Karpas-422 (cell line): ENCODE measurements around the gene EEF1AKMT3. TPM values are rescaled to one million over a fixed set of nuclear protein-coding genes. Genes with fewer than 3 reads are reported as not detected.

Source experiments
- DNase-seq: peaks from one replicate; pipeline ENCODE4 v3.0.0-alpha.2; 2015
- H2AFZ ChIP-seq: fragments of 200-600 bp; sonication (generic); 2 replicates; pipeline ENCODE4 v1.6.1; 2014; ENCODE audit warnings: antibody characterized with exemption, low read length, mixed read lengths
- H3K27ac ChIP-seq: fragments of 200-600 bp; sonication (generic); 2 replicates; pipeline ENCODE4 v1.5.1; 2014; ENCODE audit warnings: mild to moderate bottlenecking, low read length, moderate library complexity
- H3K27me3 ChIP-seq: fragments of 200-600 bp; sonication (generic); 2 replicates; pipeline ENCODE4 v1.6.1; 2014; ENCODE audit warnings: low read length, mixed read lengths
- H3K36me3 ChIP-seq: fragments of 200-600 bp; sonication (generic); 2 replicates; pipeline ENCODE4 v1.6.1; 2014; ENCODE audit warnings: low read length, mixed read lengths; ENCODE audit not compliant: insufficient read depth
- H3K4me1 ChIP-seq: fragments of 200-600 bp; sonication (generic); 2 replicates; pipeline ENCODE4 v1.6.1; 2014; ENCODE audit warnings: mild to moderate bottlenecking, low read length, mixed read lengths
- H3K4me2 ChIP-seq: fragments of 200-600 bp; sonication (generic); 2 replicates; pipeline ENCODE4 v1.6.1; 2014; ENCODE audit warnings: low read length, low read depth, mild to moderate bottlenecking; ENCODE audit not compliant: poor library complexity, severe bottlenecking
- H3K4me3 ChIP-seq: fragments of 200-600 bp; sonication (generic); 2 replicates; pipeline ENCODE4 v1.5.1; 2014; ENCODE audit warnings: mild to moderate bottlenecking, antibody characterized with exemption, low read length, mixed read lengths
- H3K79me2 ChIP-seq: fragments of 200-600 bp; sonication (generic); 2 replicates; pipeline ENCODE4 v1.6.1; 2014; ENCODE audit warnings: mild to moderate bottlenecking, low read length, mixed read lengths
- H3K9ac ChIP-seq: fragments of 200-600 bp; sonication (generic); 2 replicates; pipeline ENCODE4 v1.6.0; 2014; ENCODE audit warnings: low read length
- H3K9me2 ChIP-seq: fragments of 200-600 bp; sonication (generic), shearing (Covaris generic); replicated peaks from 2 replicates; pipeline ENCODE4 v1.6.0; 2014; ENCODE audit warnings: mild to moderate bottlenecking, low read length, moderate library complexity; ENCODE audit not compliant: insufficient read depth
- H3K9me3 ChIP-seq: fragments of 300-700, 200-600 bp; sonication (generic); 2 replicates; pipeline ENCODE4 v1.6.1; 2014; ENCODE audit warnings: low read length, mixed read lengths
- H4K20me1 ChIP-seq: fragments of 200-600 bp; sonication (generic); 2 replicates; pipeline ENCODE4 v1.6.1; 2014; ENCODE audit warnings: mild to moderate bottlenecking, antibody characterized with exemption, low read length, low read depth; ENCODE audit not compliant: insufficient read depth
- total RNA-seq: library from RNA; depleted of rRNA; stranded (reverse); fragments of >200 nt; shearing (Covaris generic); gene quantifications from 2 replicates; pipeline ENCODE4 v1.2.3, GENCODE V29; 2014; ENCODE audit warnings: low replicate concordance

EEF1AKMT3 gene
- total RNA-seq, 1 experiment from 2014 or later: 5.5 TPM

GRCh38 chr12:57726151-57726883, 46.1 kb upstream of the EEF1AKMT3 start:
- Histone ChIP-seq H3K9ac (no peak overlapping the region), H3K27me3 (no peaks in the 10 kb centered on the region), H3K36me3 (peaks cover 5% of the 10 kb centered on the region; the same call in 1 of the 2 replicates), H3K9me2 (no peaks in the 10 kb centered on the region), H3K9me3 (no peaks in the 10 kb centered on the region), H3K4me2 (no peak overlapping the region), H3K27ac (no peak overlapping the region), H2AFZ (no peak overlapping the region), H3K79me2 (no peaks in the 10 kb centered on the region), H3K4me3 (no peak overlapping the region), H4K20me1 (no peaks in the 10 kb centered on the region), H3K4me1 (no peaks in the 10 kb centered on the region)
- DNase-seq: no peak

- DNase-seq: no peak
Observed at GRCh38 chr12:57726884-57727757, 45.3 kb upstream of the EEF1AKMT3 start.

GRCh38 chr12:57727758-57728395, 44.5 kb upstream of the EEF1AKMT3 start:
- no peaks in the 10 kb centered on the region for H3K27me3 ChIP-seq
- no peak for DNase-seq
- H3K9me2 ChIP-seq: no peaks in the 10 kb centered on the region
- no peak overlapping the region for H3K4me3 ChIP-seq
- no peaks in the 10 kb centered on the region for H4K20me1 ChIP-seq
- no peaks in the 10 kb centered on the region for H3K79me2 ChIP-seq
- peaks cover 5% of the 10 kb centered on the region; the same call in 1 of the 2 replicates for H3K36me3 ChIP-seq
- no peak overlapping the region for H2AFZ ChIP-seq
- H3K27ac ChIP-seq: no peak overlapping the region
- H3K9me3 ChIP-seq: no peaks in the 10 kb centered on the region
- no peaks in the 10 kb centered on the region for H3K4me1 ChIP-seq
- H3K4me2 ChIP-seq: no peak overlapping the region
- H3K9ac ChIP-seq: no peak overlapping the region

More at GRCh38 chr12:57726884-57727757, 45.3 kb upstream of the EEF1AKMT3 start:
- no peaks in the 10 kb centered on the region for H3K9me3 ChIP-seq
- H3K9me2 ChIP-seq: no peaks in the 10 kb centered on the region
- no peaks in the 10 kb centered on the region for H3K4me1 ChIP-seq
- H3K9ac ChIP-seq: no peak overlapping the region
- no peak overlapping the region for H3K4me2 ChIP-seq
- no peak overlapping the region for H3K27ac ChIP-seq
- H3K36me3 ChIP-seq: peaks cover 5% of the 10 kb centered on the region; the same call in 1 of the 2 replicates
- no peaks in the 10 kb centered on the region for H4K20me1 ChIP-seq
- no peak overlapping the region for H2AFZ ChIP-seq
- H3K27me3 ChIP-seq: no peaks in the 10 kb centered on the region
- H3K4me3 ChIP-seq: no peak overlapping the region
- no peaks in the 10 kb centered on the region for H3K79me2 ChIP-seq

- no peaks in the 10 kb centered on the region for H4K20me1 ChIP-seq
- no peaks in the 10 kb centered on the region for H3K9me2 ChIP-seq
- H3K9ac ChIP-seq: no peak overlapping the region
- DNase-seq: no peak
- no peak overlapping the region for H2AFZ ChIP-seq
- no peaks in the 10 kb centered on the region for H3K4me1 ChIP-seq
- H3K4me2 ChIP-seq: no peak overlapping the region
- no peak overlapping the region for H3K27ac ChIP-seq
- H3K79me2 ChIP-seq: no peaks in the 10 kb centered on the region
- H3K27me3 ChIP-seq: no peaks in the 10 kb centered on the region
- peaks cover 5% of the 10 kb centered on the region; the same call in 1 of the 2 replicates for H3K36me3 ChIP-seq
- H3K9me3 ChIP-seq: no peaks in the 10 kb centered on the region
- no peak overlapping the region for H3K4me3 ChIP-seq
Observed at GRCh38 chr12:57729321-57729844, 43.0 kb upstream of the EEF1AKMT3 start.

- H3K9me2 ChIP-seq: no peaks in the 10 kb centered on the region
- no peaks in the 10 kb centered on the region for H4K20me1 ChIP-seq
- no peak overlapping the region for H3K27ac ChIP-seq
- no peak overlapping the region for H3K4me2 ChIP-seq
- H2AFZ ChIP-seq: no peak overlapping the region
- H3K27me3 ChIP-seq: no peaks in the 10 kb centered on the region
- no peaks in the 10 kb centered on the region for H3K4me1 ChIP-seq
- no peak overlapping the region for H3K4me3 ChIP-seq
- H3K9me3 ChIP-seq: no peaks in the 10 kb centered on the region
- no peak for DNase-seq
- peaks cover 5% of the 10 kb centered on the region; the same call in 1 of the 2 replicates for H3K36me3 ChIP-seq
- H3K79me2 ChIP-seq: no peaks in the 10 kb centered on the region
- no peak overlapping the region for H3K9ac ChIP-seq
Observed at GRCh38 chr12:57730336-57731067, 41.9 kb upstream of the EEF1AKMT3 start.

- Histone ChIP-seq H3K9me2 (no peaks in the 10 kb centered on the region), H4K20me1 (no peaks in the 10 kb centered on the region), H3K27ac (no peak overlapping the region), H3K4me2 (no peak overlapping the region), H3K4me1 (no peaks in the 10 kb centered on the region), H3K9me3 (no peaks in the 10 kb centered on the region), H3K9ac (no peak overlapping the region), H3K27me3 (no peaks in the 10 kb centered on the region), H3K79me2 (no peaks in the 10 kb centered on the region), H3K4me3 (no peak overlapping the region), H2AFZ (no peak overlapping the region), H3K36me3 (peaks cover 5% of the 10 kb centered on the region; the same call in 1 of the 2 replicates)
- DNase-seq: no peak
Observed at GRCh38 chr12:57731411-57732080, 40.9 kb upstream of the EEF1AKMT3 start.

GRCh38 chr12:57732270-57732669, 40.1 kb upstream of the EEF1AKMT3 start:
- H3K27ac ChIP-seq: no peak overlapping the region
- H3K9ac ChIP-seq: no peak overlapping the region
- no peaks in the 10 kb centered on the region for H3K9me3 ChIP-seq
- H3K4me1 ChIP-seq: no peaks in the 10 kb centered on the region
- no peaks in the 10 kb centered on the region for H3K27me3 ChIP-seq
- no peak overlapping the region for H3K4me3 ChIP-seq
- H3K9me2 ChIP-seq: no peaks in the 10 kb centered on the region
- no peaks in the 10 kb centered on the region for H4K20me1 ChIP-seq
- H2AFZ ChIP-seq: no peak overlapping the region
- no peaks in the 10 kb centered on the region for H3K79me2 ChIP-seq
- no peak overlapping the region for H3K4me2 ChIP-seq
- DNase-seq: no peak
- peaks cover 5% of the 10 kb centered on the region; the same call in 1 of the 2 replicates for H3K36me3 ChIP-seq
